Mesenchymal stem cell (in vitro differentiated cells and primary cell): ENCODE measurements around the gene ATAD2B.
A peak's percentile ranks its signal among the peaks of the same experiment; 100 is the strongest.

Experiments used
- DNase-seq: peaks from one replicate; pipeline ENCODE4 v3.0.0-alpha.2; 2013
- H2AFZ ChIP-seq: one replicate; pipeline ENCODE4 v1.6.1; 2013; ENCODE audit warnings: low read depth, mild to moderate bottlenecking, control low read depth, inconsistent platforms, low read length, moderate library complexity
- H2AK5ac ChIP-seq: 2 replicates; pipeline ENCODE4 v1.6.1; 2013; ENCODE audit warnings: low read length, moderate library complexity, mild to moderate bottlenecking, inconsistent platforms; ENCODE audit not compliant: severe bottlenecking
- H2BK120ac ChIP-seq: one replicate; pipeline ENCODE4 v1.6.1; 2013; ENCODE audit warnings: low read depth, mild to moderate bottlenecking, inconsistent platforms, low read length, moderate library complexity
- H2BK12ac ChIP-seq, 2 experiments: one replicate each; pipeline ENCODE4 v1.6.1; 2013; ENCODE audit warnings: inconsistent platforms in 2 of 2, low read length in 2 of 2, mild to moderate bottlenecking in 2 of 2, moderate library complexity in 2 of 2, control low read depth in 1 of 2
- H2BK15ac ChIP-seq: one replicate; pipeline ENCODE4 v1.6.1; 2013; ENCODE audit warnings: mild to moderate bottlenecking, low read depth, inconsistent platforms; ENCODE audit not compliant: poor library complexity, severe bottlenecking
- H2BK5ac ChIP-seq: 2 replicates; pipeline ENCODE4 v1.6.1; 2013; ENCODE audit warnings: low read depth, mild to moderate bottlenecking, low read length, control low read depth, inconsistent platforms; ENCODE audit not compliant: poor library complexity, severe bottlenecking
- H3K14ac ChIP-seq, 2 experiments: one replicate each; pipeline ENCODE4 v1.6.1; 2013; ENCODE audit warnings: inconsistent platforms in 2 of 2, low read length in 2 of 2, control low read depth in 1 of 2, mild to moderate bottlenecking in 1 of 2, moderate library complexity in 1 of 2
- H3K18ac ChIP-seq, 2 experiments: one replicate each; pipeline ENCODE4 v1.6.1; 2013; ENCODE audit warnings: inconsistent platforms in 2 of 2, low read length in 2 of 2, control low read depth in 1 of 2, low read depth in 1 of 2, mild to moderate bottlenecking in 1 of 2
- H3K23ac ChIP-seq, 2 experiments: one replicate each; pipeline ENCODE4 v1.6.1; 2013; ENCODE audit warnings: inconsistent platforms in 2 of 2, low read length in 2 of 2, mild to moderate bottlenecking in 2 of 2, moderate library complexity in 2 of 2, control low read depth in 1 of 2
- H3K27ac ChIP-seq: 2 replicates; pipeline ENCODE4 v1.5.1; 2013; ENCODE audit warnings: mild to moderate bottlenecking, moderate library complexity, low read length, control low read depth, inconsistent platforms; ENCODE audit not compliant: poor library complexity, severe bottlenecking
- H3K27me3 ChIP-seq, 2 experiments: 2 replicates each; pipeline versions ENCODE4 v1.6.1 to v1.7.0; 2013; ENCODE audit warnings: low read length in 2 of 2, mild to moderate bottlenecking in 2 of 2, moderate library complexity in 2 of 2, control low read depth in 1 of 2, inconsistent platforms in 1 of 2; ENCODE audit not compliant: control insufficient read depth in 1 of 2, insufficient read depth in 1 of 2
- H3K36me3 ChIP-seq, 2 experiments: 2 replicates each; pipeline versions ENCODE4 v1.6.1 to v1.7.0; 2013; ENCODE audit warnings: low read length in 2 of 2, control low read depth in 1 of 2, inconsistent platforms in 1 of 2, low read depth in 1 of 2, mild to moderate bottlenecking in 1 of 2; ENCODE audit not compliant: insufficient read depth in 2 of 2, control insufficient read depth in 1 of 2
- H3K4ac ChIP-seq, 2 experiments: one replicate each; pipeline ENCODE4 v1.6.1; 2013; ENCODE audit warnings: inconsistent platforms in 2 of 2, low read length in 2 of 2, mild to moderate bottlenecking in 2 of 2, moderate library complexity in 2 of 2, control low read depth in 1 of 2, low read depth in 1 of 2
- H3K4me1 ChIP-seq: 2 replicates; pipeline ENCODE4 v1.6.1; 2013; ENCODE audit warnings: low read depth, low read length, control low read depth; ENCODE audit not compliant: control insufficient read depth, insufficient read depth
- H3K4me2 ChIP-seq: 2 replicates; pipeline ENCODE4 v1.6.1; 2013; ENCODE audit warnings: low read length, mild to moderate bottlenecking, inconsistent platforms; ENCODE audit not compliant: poor library complexity, severe bottlenecking
- H3K4me3 ChIP-seq, 2 experiments: 2 replicates each; pipeline versions ENCODE4 v1.5.1 to v1.7.0; 2013; ENCODE audit warnings: low read length in 2 of 2, mild to moderate bottlenecking in 2 of 2, control low read depth in 1 of 2, low read depth in 1 of 2; ENCODE audit not compliant: insufficient read depth in 1 of 2
- H3K79me1 ChIP-seq: replicated peaks from 2 replicates; pipeline ENCODE4 v1.6.1; 2013; ENCODE audit warnings: mild to moderate bottlenecking, control low read depth, low read length, inconsistent platforms; ENCODE audit not compliant: poor library complexity, severe bottlenecking
- H3K9ac ChIP-seq: 2 replicates; pipeline ENCODE4 v1.7.0; 2013; ENCODE audit warnings: mild to moderate bottlenecking, low read length, moderate library complexity
- H3K9me3 ChIP-seq: 2 replicates; pipeline ENCODE4 v1.7.0; 2013; ENCODE audit warnings: mild to moderate bottlenecking, low read length; ENCODE audit not compliant: control insufficient read depth
- H4K8ac ChIP-seq: one replicate; pipeline ENCODE4 v1.6.1; 2013; ENCODE audit warnings: inconsistent platforms, mild to moderate bottlenecking, low read length, moderate library complexity
- H4K91ac ChIP-seq: one replicate; pipeline ENCODE4 v1.6.1; 2013; ENCODE audit warnings: mild to moderate bottlenecking, low read length, inconsistent platforms
- WGBS: methylation state at CpG from one replicate; pipeline ENCODE4 v1.1.7; 2013; ENCODE audit warnings: mixed read lengths; 5-methylcytosine and 5-hydroxymethylcytosine counted together

The ATAD2B gene

DNA sequence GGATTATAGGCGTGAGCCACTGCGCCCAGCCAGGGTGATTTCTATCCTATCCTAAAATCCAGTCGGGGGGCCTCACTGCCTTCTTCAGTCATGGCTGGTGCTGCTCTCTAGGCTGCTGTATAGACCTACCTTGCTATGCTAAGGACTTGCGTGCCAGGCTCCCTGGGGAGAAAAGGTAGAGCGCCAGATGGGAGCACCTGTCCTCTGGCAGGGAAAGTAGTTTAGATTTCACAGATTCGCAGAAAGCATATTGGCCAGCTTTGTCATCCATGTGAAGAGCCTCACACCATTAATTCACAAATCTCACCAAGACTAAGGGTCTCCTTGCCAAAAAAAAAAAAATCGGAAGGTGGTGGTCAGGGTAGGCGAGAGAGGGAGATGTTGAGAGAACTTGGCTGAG, 217.6 kb downstream of the ATAD2B start:
- no peak overlapping the region for H2AK5ac ChIP-seq

GRCh38 chr2:23708771-23709170, 218.2 kb downstream of the ATAD2B start:
- H2BK12ac ChIP-seq, result no peak overlapping the region
- H2BK5ac ChIP-seq, result no peak overlapping the region
- H3K36me3 ChIP-seq, result peaks cover 30 to 57% of the 10 kb centered on the region in 2 experiments
- peaks cover 10% of the 10 kb centered on the region for H3K4me1 ChIP-seq
- no peak overlapping the region for H3K27ac ChIP-seq
- H3K79me1 ChIP-seq, result peaks cover 3% of the 10 kb centered on the region
- no peaks in the 10 kb centered on the region for H3K9me3 ChIP-seq
- H3K4me2 ChIP-seq, result no peak overlapping the region
- H3K18ac ChIP-seq, result no peak overlapping the region
- H3K14ac ChIP-seq, result no peak overlapping the region
- H2BK120ac ChIP-seq, result no peak overlapping the region
- no peak overlapping the region for H4K8ac ChIP-seq
- no peak overlapping the region for H3K4me3 ChIP-seq
- 100% methylated on average over 6 of the region's 6 CpGs for WGBS
- H2AFZ ChIP-seq, result no peak overlapping the region
- H3K27me3 ChIP-seq, result no peaks in the 10 kb centered on the region
- no peak overlapping the region for H2AK5ac ChIP-seq
- no peak overlapping the region for H3K23ac ChIP-seq
- DNase-seq, result no peak
- H2BK15ac ChIP-seq, result no peak overlapping the region
- H4K91ac ChIP-seq, result no peak overlapping the region
- no peak overlapping the region for H3K4ac ChIP-seq
- no peak overlapping the region for H3K9ac ChIP-seq

More for the DNA sequence above, 217.6 kb downstream of the ATAD2B start:
- Histone ChIP-seq H3K27ac (no peak overlapping the region), H3K14ac (no peak overlapping the region), H3K9ac (no peak overlapping the region), H4K91ac (no peak overlapping the region), H2BK15ac (no peak overlapping the region), H3K18ac (no peak overlapping the region), H3K23ac (no peak overlapping the region), H4K8ac (no peak overlapping the region), H3K9me3 (no peaks in the 10 kb centered on the region), H2BK120ac (no peak overlapping the region), H2BK5ac (no peak overlapping the region), H3K4me2 (no peak overlapping the region), H3K36me3 (peaks cover 25 to 52% of the 10 kb centered on the region in 2 experiments), H3K4me3 (no peak overlapping the region), H2AFZ (no peak overlapping the region), H2BK12ac (no peak overlapping the region), H3K4me1 (peaks cover 10% of the 10 kb centered on the region), H3K4ac (no peak overlapping the region), H3K79me1 (peaks cover 3% of the 10 kb centered on the region), H3K27me3 (no peaks in the 10 kb centered on the region)
- 99% methylated on average over 8 of the region's 8 CpGs for WGBS
- DNase-seq, result no peak

GRCh38 chr2:23707096-23707495, 219.8 kb downstream of the ATAD2B start:
- Histone ChIP-seq H2AFZ (no peak overlapping the region), H3K9ac (no peak overlapping the region), H2BK12ac (no peak overlapping the region), H3K23ac (no peak overlapping the region), H3K18ac (no peak overlapping the region), H3K9me3 (no peaks in the 10 kb centered on the region), H2AK5ac (no peak overlapping the region), H3K79me1 (peaks cover 3% of the 10 kb centered on the region), H2BK120ac (no peak overlapping the region), H3K27me3 (no peaks in the 10 kb centered on the region), H3K14ac (no peak overlapping the region), H3K27ac (no peak overlapping the region), H3K4ac (no peak overlapping the region), H3K36me3 (peaks cover 44 to 73% of the 10 kb centered on the region in 2 experiments), H2BK5ac (no peak overlapping the region), H3K4me1 (peaks cover 2% of the 10 kb centered on the region), H2BK15ac (no peak overlapping the region), H3K4me2 (no peak overlapping the region), H4K91ac (no peak overlapping the region), H3K4me3 (no peak overlapping the region), H4K8ac (no peak overlapping the region)
- WGBS, result 86% methylated on average over 9 of the region's 9 CpGs
- DNase-seq, result peak; percentile 60

DNA sequence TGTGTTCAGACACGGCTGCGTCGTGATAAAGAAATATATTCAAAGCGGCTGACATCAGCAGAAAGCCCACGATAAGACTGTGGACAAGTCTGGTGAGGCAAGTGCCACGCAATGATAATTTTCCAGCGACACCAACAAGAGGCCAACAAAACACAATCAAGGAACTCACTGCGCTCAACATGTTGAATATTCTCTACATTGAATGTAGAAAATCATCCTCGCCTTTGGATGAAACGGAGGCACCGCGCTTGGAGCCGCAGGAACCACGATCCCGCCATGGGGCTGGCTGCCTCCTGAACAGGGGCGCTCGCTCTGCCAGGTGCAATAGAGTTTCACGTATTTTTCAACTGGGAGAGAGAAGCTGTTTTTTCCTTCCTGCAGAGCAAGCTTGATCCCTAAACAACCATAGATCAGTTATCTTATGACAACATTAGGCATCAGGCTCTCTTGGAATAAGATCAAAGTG, 220.3 kb downstream of the ATAD2B start:
- Histone ChIP-seq H2AK5ac (no peak overlapping the region), H2BK12ac (no peak overlapping the region), H2BK5ac (no peak overlapping the region), H3K14ac (no peak overlapping the region), H3K36me3 (peaks cover 44 to 74% of the 10 kb centered on the region in 2 experiments), H3K27ac (no peak overlapping the region), H3K27me3 (no peaks in the 10 kb centered on the region), H3K4me2 (no peak overlapping the region), H3K23ac (no peak overlapping the region), H2BK15ac (no peak overlapping the region), H2AFZ (no peak overlapping the region), H4K91ac (no peak overlapping the region), H3K4me1 (no peaks in the 10 kb centered on the region), H3K4me3 (no peak overlapping the region), H3K18ac (no peak overlapping the region), H3K9ac (no peak overlapping the region), H3K4ac (no peak overlapping the region), H3K79me1 (peaks cover 3% of the 10 kb centered on the region), H4K8ac (no peak overlapping the region), H3K9me3 (no peaks in the 10 kb centered on the region), H2BK120ac (no peak overlapping the region)
- WGBS, result 98% methylated on average over 18 of the region's 18 CpGs
- DNase-seq, result no peak
